Stimulated activated CD4-positive, alpha-beta T cell treated with anti-CD3 and anti-CD28 coated beads, Interleukin-12 subunit alpha, Interleukin-12 subunit beta, amount 100 ng/mL, for 48 hours (primary cell): ENCODE measurements around the gene GAD1.

ENCODE experiments used
- DNase-seq, 3 donors: peaks; one replicate each; pipeline ENCODE4 v3.0.0-alpha.2; 2020; ENCODE audit warnings: low read depth in 2 of 3, low spot score in 1 of 3

The GAD1 gene

GRCh38 chr2:170842785-170843184 is 26.1 kb downstream of the GAD1 start:
- no peak for DNase-seq

DNA sequence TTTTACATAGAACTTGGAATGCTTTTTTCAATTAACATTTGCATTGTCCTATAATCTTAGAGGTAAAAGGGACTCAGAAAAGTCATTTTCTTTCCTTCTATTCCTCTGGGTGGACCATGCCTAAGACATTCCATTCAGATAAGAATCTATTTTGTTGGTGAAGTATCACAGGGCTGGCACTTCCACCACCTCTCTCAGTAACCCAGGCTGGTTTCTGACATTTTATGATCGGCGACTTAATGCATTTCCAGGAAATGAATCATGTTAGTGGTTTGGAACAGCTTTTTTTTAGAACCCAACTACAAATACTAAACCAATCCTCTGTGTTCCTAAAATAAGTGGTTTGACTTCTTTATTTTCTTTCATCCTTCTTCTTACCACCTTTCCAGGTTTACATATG is 27.0 kb downstream of the GAD1 start:
- no peak for DNase-seq

DNA sequence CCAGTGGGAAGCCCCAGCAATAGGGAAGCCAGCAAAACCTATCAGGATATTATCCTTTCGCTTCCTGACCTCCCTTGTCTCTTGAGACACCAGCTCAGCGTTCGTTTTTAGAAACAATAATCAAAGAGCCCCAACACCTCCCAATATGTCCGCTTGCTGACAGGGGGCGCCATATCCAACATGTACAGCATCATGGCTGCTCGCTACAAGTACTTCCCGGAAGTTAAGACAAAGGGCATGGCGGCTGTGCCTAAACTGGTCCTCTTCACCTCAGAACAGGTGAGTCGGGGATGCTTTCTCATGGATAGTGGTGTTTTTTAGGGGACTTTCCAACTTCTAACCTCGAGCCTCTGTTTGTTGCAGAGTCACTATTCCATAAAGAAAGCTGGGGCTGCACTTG is 28.7 kb downstream of the GAD1 start:
- DNase-seq: no peak

DNA sequence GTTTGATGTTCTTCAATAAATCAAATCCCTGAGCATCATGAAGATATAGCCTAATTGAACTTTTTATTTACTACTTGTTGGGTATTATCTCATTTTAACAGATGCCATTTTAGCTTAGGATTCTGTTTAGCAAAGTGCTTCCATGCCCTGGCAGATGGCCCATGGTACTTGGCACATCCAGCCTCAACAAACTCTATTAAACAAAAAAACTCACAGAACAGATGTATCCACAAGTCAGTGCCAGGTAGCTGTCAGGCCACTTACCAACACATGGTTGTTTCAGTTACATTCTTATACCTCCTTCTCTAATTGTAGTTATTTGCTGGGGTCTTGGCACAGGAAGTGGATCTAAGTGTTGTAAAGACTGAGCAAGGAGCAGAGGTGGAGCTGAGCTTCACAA is 29.6 kb downstream of the GAD1 start:
- no peak for DNase-seq

GRCh38 chr2:170847716-170848115 is 31.0 kb downstream of the GAD1 start:
- no peak for DNase-seq

GRCh38 chr2:170848587-170848986 is 31.9 kb downstream of the GAD1 start:
- DNase-seq: no peak

DNA sequence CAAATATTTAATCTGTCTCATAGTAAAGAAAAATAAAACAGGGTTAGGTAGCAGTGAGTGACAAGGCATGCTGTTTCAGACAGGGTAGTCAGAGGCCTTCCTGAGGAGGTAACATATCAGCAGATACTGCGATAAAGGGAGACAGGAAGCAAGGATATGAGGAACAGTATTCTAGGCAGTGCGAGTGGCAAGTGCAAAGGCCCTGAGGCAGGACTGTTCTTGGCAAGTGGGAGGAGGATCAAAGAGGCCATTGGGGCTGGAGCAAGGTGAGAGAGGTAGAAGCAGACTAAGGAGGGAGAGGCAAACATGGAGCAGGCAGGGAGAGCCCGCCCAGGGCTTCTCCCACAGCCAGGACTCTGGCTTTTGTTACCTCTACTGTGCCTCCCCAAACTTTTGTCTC is 33.6 kb downstream of the GAD1 start:
- no peak for DNase-seq

- no peak for DNase-seq
These were observed 34.9 kb downstream of the GAD1 start for GRCh38 chr2:170851635-170852034.

GRCh38 chr2:170856066-170856465 is 39.4 kb downstream of the GAD1 start:
- no peak for DNase-seq

GRCh38 chr2:170862286-170862902 is 45.7 kb downstream of the GAD1 start:
- DNase-seq: no peak

DNA sequence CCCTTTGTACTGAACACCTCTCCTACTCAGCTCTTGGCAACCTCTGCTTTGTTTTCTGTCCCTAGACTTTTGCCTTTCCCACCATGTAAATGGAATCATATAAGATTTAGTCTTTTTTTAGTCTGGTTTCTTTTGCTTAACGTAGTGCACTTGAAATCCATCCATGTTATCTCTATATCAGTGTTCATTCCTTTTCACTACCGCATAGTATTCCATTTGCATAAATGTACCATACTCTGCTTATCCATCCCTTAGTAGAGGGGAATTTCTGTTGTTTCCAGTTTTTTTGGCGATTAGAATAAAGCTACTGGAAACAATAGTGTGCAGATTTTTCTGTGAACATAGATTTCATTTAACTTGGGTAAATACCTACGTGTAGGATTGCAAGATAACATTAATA is 46.4 kb downstream of the GAD1 start:
- DNase-seq: no peak

DNA sequence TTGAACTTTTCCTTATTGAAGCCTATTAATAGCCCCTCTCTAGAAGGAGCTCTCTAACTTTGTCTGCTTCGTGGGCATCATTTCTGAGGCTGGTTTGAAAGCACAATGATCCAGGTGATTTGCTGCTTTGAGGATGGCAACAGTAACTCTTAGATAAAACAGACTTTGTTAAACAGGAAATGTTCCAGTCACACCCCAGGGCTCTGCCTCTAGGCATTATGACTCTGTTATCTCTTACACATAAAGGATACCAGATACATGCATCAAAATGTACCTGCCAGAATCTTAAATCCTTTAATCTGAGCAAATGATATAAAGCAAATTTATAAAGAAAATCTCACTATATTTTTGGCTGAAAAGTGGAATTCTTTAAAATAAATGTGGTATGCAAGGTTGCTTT is 52.3 kb downstream of the GAD1 start:
- DNase-seq: no peak

- DNase-seq: no peak
These were observed 52.8 kb downstream of the GAD1 start for GRCh38 chr2:170869461-170869860.

DNA sequence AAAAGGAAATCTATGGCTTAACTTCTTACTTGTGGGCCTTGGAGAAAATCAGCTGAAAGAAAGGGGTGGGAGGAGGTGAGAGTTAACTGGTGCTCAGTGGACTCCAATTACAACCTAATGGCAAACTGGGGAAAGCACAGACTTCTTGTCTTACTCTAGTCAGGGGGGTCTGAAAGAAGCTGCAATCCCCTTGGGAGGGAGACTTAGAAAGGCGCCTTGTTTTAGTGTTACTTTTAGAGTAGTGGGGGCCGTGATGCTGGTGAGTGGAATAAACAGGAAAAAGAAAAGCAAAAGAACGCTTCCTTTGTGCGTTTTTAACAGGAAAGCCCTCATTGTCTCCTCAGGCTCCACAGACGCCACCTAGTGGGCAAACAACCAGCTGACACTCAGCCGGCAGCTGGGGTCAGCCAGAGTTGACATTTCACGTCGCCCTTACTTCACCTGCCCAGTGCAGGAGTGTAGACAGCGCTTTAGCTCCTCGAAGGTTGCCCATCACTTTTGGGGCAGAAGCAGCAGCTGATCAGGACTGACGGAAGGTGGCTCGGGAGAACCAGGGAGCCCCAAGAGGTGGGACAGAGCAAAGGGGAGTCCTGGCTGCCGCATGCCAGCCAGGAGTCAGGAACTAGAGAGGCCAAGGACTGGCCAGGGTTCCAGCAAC is 56.5 kb downstream of the GAD1 start:
- DNase-seq: peak; percentile 67 to 74 (median 71)

GRCh38 chr2:170878066-170878465 is 61.4 kb downstream of the GAD1 start:
- no peak for DNase-seq

- DNase-seq: no peak
These were observed 61.8 kb downstream of the GAD1 start for GRCh38 chr2:170878505-170878904.

DNA sequence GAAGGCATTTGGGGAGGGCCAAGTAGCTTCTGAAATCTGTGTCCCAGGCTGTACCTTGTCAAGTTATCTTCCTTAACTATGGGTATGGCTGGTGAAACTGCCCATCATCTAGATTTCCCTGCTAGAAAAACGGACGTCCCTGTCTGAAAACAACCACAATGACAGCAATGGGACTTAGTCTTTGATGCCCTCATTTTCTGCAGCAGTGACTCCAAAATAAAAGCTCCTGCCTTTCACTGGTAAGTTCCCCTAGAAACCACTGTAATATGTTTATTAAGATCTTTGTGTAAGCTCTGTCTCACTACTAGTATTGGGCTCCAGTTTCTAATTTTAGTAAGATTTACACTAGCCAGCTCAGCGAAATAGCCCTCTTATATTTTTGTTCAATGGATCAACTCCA is 65.2 kb downstream of the GAD1 start:
- DNase-seq: no peak

DNA sequence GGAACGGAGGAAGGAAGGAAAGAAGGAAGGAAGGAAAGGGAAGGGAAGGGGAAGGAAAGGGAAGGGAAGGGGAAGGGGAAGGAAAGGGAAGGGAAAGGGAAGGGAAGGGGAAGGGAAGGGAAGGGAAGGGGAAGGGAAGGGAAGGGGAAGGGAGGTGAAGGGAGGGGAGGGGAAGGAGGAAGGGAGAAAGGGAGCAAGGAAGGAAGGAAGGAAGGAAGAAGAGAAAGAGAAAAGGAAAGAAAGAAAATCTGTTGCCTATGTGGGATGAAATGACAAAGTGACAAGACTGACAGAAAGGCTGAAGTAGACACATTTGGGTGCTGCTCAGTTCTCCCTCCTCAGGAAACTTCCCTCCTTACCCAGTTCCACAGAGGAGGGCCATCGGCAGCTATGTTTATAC is 66.1 kb downstream of the GAD1 start:
- DNase-seq: no peak

DNA sequence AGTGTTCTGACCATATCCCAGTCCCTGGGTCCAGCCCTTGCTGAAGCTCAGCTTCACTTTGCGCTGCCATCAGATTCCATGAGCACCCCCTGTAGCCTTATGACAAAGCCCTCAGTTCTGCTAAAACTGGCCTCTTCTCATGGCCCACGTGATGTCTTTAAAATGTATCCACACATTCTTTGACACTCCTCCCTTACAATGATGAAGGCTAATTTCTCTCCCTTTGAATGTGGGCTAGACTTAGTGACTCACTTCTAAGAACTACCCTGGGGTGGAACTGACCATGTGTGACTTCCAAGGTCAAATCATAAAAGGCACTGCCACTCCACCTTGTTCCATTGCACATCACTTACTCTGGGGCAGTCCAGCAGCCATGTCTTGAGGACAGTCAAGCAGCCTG is 67.0 kb downstream of the GAD1 start:
- DNase-seq: no peak

GRCh38 chr2:170885130-170885791 is 68.6 kb downstream of the GAD1 start:
- DNase-seq: no peak

- DNase-seq: no peak
These were observed 69.7 kb downstream of the GAD1 start for GRCh38 chr2:170886386-170886785.

- no peak for DNase-seq
These were observed 70.8 kb downstream of the GAD1 start for GRCh38 chr2:170887496-170887895.

GRCh38 chr2:170887896-170888295 is 71.2 kb downstream of the GAD1 start:
- no peak for DNase-seq
